Measurements from ENCODE around the gene SOX6.

GRCh38 chr11:16364254-16364653 lies 7.9 kb upstream of the SOX6 start:
- TF ChIP-seq CTCF (IDR thresholded peaks at IDR 0.05) (no peak), POLR2A (IDR thresholded peaks at IDR 0.05) (no peak)

Measured in vagina (tissue), 2 donors.